GM13976 (cell line): Measurements from ENCODE around the gene HNF4A.

Experiments
- DNase-seq: peaks from one replicate; pipeline ENCODE4 v3.0.0; 2012; ENCODE audit warnings: low spot score
- CTCF ChIP-seq: IDR thresholded peaks from 2 replicates; pipeline ENCODE4 v1.5.1; 2012; ENCODE audit warnings: borderline replicate concordance, mild to moderate bottlenecking; ENCODE audit not compliant: insufficient read depth; ENCODE audit errors: extremely low read depth, missing control alignments, control extremely low read depth
- in situ Hi-C: fragments of 300-500 bp; cut with MboI; formaldehyde crosslinking; loops from one replicate; pipeline ENCODE4 v1.12.0; 2022; ENCODE audit warnings: low sequenced_read_pairs, mixed read lengths, inconsistent platforms; ENCODE audit not compliant: unreplicated experiment

HNF4A gene

GRCh38 chr20:44334709-44335108, 20.8 kb upstream of the HNF4A start:
- no peak for TF ChIP-seq CTCF
- in situ Hi-C loops, result no loop called here
- DNase-seq, result no peak

GRCh38 chr20:44335675-44336074, 19.8 kb upstream of the HNF4A start:
- in situ Hi-C loops, result no loop called here
- DNase-seq, result no peak

GRCh38 chr20:44336086-44336485, 19.4 kb upstream of the HNF4A start:
- in situ Hi-C loops, result no loop called here
- no peak for DNase-seq
- no peak for TF ChIP-seq CTCF

More at GRCh38 chr20:44335675-44336074, 19.8 kb upstream of the HNF4A start:
- no peak for TF ChIP-seq CTCF

GRCh38 chr20:44336725-44337380, 18.6 kb upstream of the HNF4A start, which contains the start of gene R3HDML:
R3HDML (plus strand) TSS chr20:44337043; CDS start chr20:44337158, 115 bp downstream.
- no peak for DNase-seq

GRCh38 chr20:44342248-44342647, 13.3 kb upstream of the HNF4A start:
- no peak for DNase-seq
- in situ Hi-C loops, result no loop called here
- TF ChIP-seq CTCF, result no peak

More at GRCh38 chr20:44336725-44337380, 18.6 kb upstream of the HNF4A start, which contains the start of gene R3HDML:
- in situ Hi-C loops, result no loop called here
- TF ChIP-seq CTCF, result no peak

GRCh38 chr20:44343162-44343675, 12.3 kb upstream of the HNF4A start:
- TF ChIP-seq CTCF, result no peak
- in situ Hi-C loops, result no loop called here
- no peak for DNase-seq
